Kidney (tissue), 14 donors: Measurements from ENCODE around the gene ZNF687. TPM values are rescaled to one million over a fixed set of nuclear protein-coding genes. Genes with fewer than 3 reads are reported as not detected.

Experiments
- DNase-seq, 5 donors: peaks; one replicate each; pipeline ENCODE4 v3.0.0-alpha.2; 2013 to 2020
- FAIRE-seq: peaks from 2 replicates; lab custom pipeline; 2012; peaks lifted over from hg19 to GRCh38; lab: Jason Lieb, UNC
- H3K27ac ChIP-seq, 2 donors: one replicate each; pipeline ENCODE4 v1.7.0; 2013; ENCODE audit warnings: low read depth in 2 of 2, low read length in 2 of 2, inconsistent platforms in 1 of 2
- H3K27me3 ChIP-seq: one replicate; pipeline ENCODE4 v1.7.1; 2013; ENCODE audit warnings: low read length, inconsistent platforms; ENCODE audit not compliant: control insufficient read depth, insufficient read depth
- H3K36me3 ChIP-seq, 3 donors: one replicate each; pipeline versions ENCODE4 v1.7.0 to v1.7.1; 2013; ENCODE audit warnings: low read length in 3 of 3, control low read depth in 1 of 3, inconsistent platforms in 1 of 3; ENCODE audit not compliant: insufficient read depth in 3 of 3, control insufficient read depth in 2 of 3
- H3K4me1 ChIP-seq, 3 donors: one replicate each; pipeline versions ENCODE4 v1.7.0 to v1.7.1; 2013; ENCODE audit warnings: low read length in 3 of 3, inconsistent platforms in 1 of 3, low read depth in 1 of 3; ENCODE audit not compliant: control insufficient read depth in 2 of 3, insufficient read depth in 2 of 3
- H3K4me3 ChIP-seq, 3 donors: one replicate each; pipeline versions ENCODE4 v1.7.0 to v1.8.1; 2013; ENCODE audit warnings: low read length in 3 of 3, control low read depth in 1 of 3, inconsistent platforms in 1 of 3
- H3K9ac ChIP-seq, 3 donors: one replicate each; pipeline versions ENCODE4 v1.7.0 to v1.7.1; 2013; ENCODE audit warnings: low read length in 3 of 3, control low read depth in 1 of 3, inconsistent platforms in 1 of 3
- H3K9me3 ChIP-seq, 3 donors: one replicate each; pipeline versions ENCODE4 v1.7.0 to v1.7.1; 2013; ENCODE audit warnings: low read length in 3 of 3, control low read depth in 1 of 3, inconsistent platforms in 1 of 3; ENCODE audit not compliant: control insufficient read depth in 2 of 3, insufficient read depth in 1 of 3
- CTCF ChIP-seq: IDR thresholded peaks from 3 replicates; pipeline ENCODE4 v1.5.1; 2012; ENCODE audit warnings: mild to moderate bottlenecking, moderate library complexity, borderline replicate concordance; ENCODE audit not compliant: insufficient read depth; ENCODE audit errors: extremely low read depth
- intact Hi-C: fragments of 100-400 bp; cut with DNase I; formaldehyde crosslinking; loops from one replicate; pipeline ENCODE4 v1.11.1; 2022
- polyA plus RNA-seq: library from polyadenylated mRNA; stranded (reverse); fragments of 350-450 nt; fragmentation: Illumina TruSeq; extraction: RNeasy Lipid Tissue Mini Kit (QIAGEN cat#74804); gene quantifications from one replicate; pipeline ENCODE4 v1.2.3, GENCODE V29; 2014; ENCODE audit warnings: low read depth, low replicate concordance; ENCODE audit not compliant: insufficient read depth
- total RNA-seq: library from RNA; stranded (reverse); fragmentation: NEBNext Ultra II Directional; extraction: Animal tissue kit (Norgen Biotek cat#: 25700); gene quantifications from one replicate; pipeline ENCODE4 v1.2.1, GENCODE V29; 2021
- donor health status: control.
- donor health status: control.
- donor health status: control.
- donor health status: control.
- donor health status: control.
- donor health status: DM: yes; HTN: yes; CAD: no.
- donor health status: Normal renal cell carcinoma (clear cell type).

Gene ZNF687
- total and polyA plus RNA-seq, 2 donors from 2014 or later: 8.5 to 30.3 TPM

- H3K4me1 ChIP-seq: no peaks in the 10 kb centered on the region
- TF ChIP-seq CTCF: no peak
- DNase-seq: no peak
- H3K36me3 ChIP-seq: peaks cover 0 to 64% (median 52%) of the 10 kb centered on the region in 3 donors
- H3K9me3 ChIP-seq: no peaks in the 10 kb centered on the region
- H3K27ac ChIP-seq: no peak overlapping the region
- no peak for FAIRE-seq
- no peak overlapping the region for H3K4me3 ChIP-seq
- intact Hi-C loops: no loop called here
- H3K9ac ChIP-seq: no peak overlapping the region
- no peaks in the 10 kb centered on the region for H3K27me3 ChIP-seq
Observed at GRCh38 chr1:151290709-151291303, 8.7 kb downstream of the ZNF687 start.

- FAIRE-seq: no peak
- H3K9ac ChIP-seq: no peak overlapping the region
- intact Hi-C loops: no loop called here
- no peaks in the 10 kb centered on the region for H3K4me1 ChIP-seq
- H3K9me3 ChIP-seq: no peaks in the 10 kb centered on the region
- peaks cover 0 to 57% (median 51%) of the 10 kb centered on the region in 3 donors for H3K36me3 ChIP-seq
- no peak for DNase-seq
- no peak overlapping the region for H3K27ac ChIP-seq
- TF ChIP-seq CTCF: no peak
- H3K4me3 ChIP-seq: no peak overlapping the region
- H3K27me3 ChIP-seq: no peaks in the 10 kb centered on the region
Observed at GRCh38 chr1:151292207-151293030, 10.3 kb downstream of the ZNF687 start.

GRCh38 chr1:151293093-151293492 lies 11.0 kb downstream of the ZNF687 start:
- intact Hi-C loops: no loop called here
- no peak overlapping the region for H3K9ac ChIP-seq
- H3K36me3 ChIP-seq: peaks cover 0 to 57% (median 48%) of the 10 kb centered on the region in 3 donors
- TF ChIP-seq CTCF: no peak
- no peak for FAIRE-seq
- no peaks in the 10 kb centered on the region for H3K27me3 ChIP-seq
- no peaks in the 10 kb centered on the region for H3K9me3 ChIP-seq
- H3K4me3 ChIP-seq: no peak overlapping the region
- no peak for DNase-seq
- H3K4me1 ChIP-seq: no peaks in the 10 kb centered on the region
- no peak overlapping the region for H3K27ac ChIP-seq
